H9 (cell line): Measurements from ENCODE around the gene EPN1. TPM values are rescaled to one million over a fixed set of nuclear protein-coding genes. Genes with fewer than 3 reads are reported as not detected.

Source experiments
- DNase-seq: peaks from one replicate; pipeline ENCODE4 v3.0.0-alpha.2; 2017
- H2AFZ ChIP-seq: one replicate; pipeline ENCODE4 v1.6.1; 2013; ENCODE audit warnings: mild to moderate bottlenecking, low read length, control low read depth, moderate library complexity
- H2AK5ac ChIP-seq: 2 replicates; pipeline ENCODE4 v1.6.1; 2013; ENCODE audit warnings: low read length, control low read depth, mixed read lengths; ENCODE audit not compliant: insufficient read length
- H2BK120ac ChIP-seq: one replicate; pipeline ENCODE4 v1.6.1; 2013; ENCODE audit warnings: low read depth, mild to moderate bottlenecking, low read length, control low read depth, inconsistent platforms; ENCODE audit not compliant: poor library complexity, severe bottlenecking
- H2BK12ac ChIP-seq: 2 replicates; pipeline ENCODE4 v1.6.1; 2013; ENCODE audit warnings: low read length, control low read depth, mixed read lengths, low read depth; ENCODE audit not compliant: insufficient read length
- H2BK15ac ChIP-seq: 2 replicates; pipeline ENCODE4 v1.6.1; 2013; ENCODE audit warnings: low read depth, low read length, control low read depth
- H2BK20ac ChIP-seq: one replicate; pipeline ENCODE4 v1.6.1; 2013; ENCODE audit warnings: low read depth, mild to moderate bottlenecking, low read length, control low read depth, inconsistent platforms; ENCODE audit not compliant: poor library complexity, severe bottlenecking
- H2BK5ac ChIP-seq: 2 replicates; pipeline ENCODE4 v1.6.1; 2013; ENCODE audit warnings: low read length, control low read depth, mixed read lengths; ENCODE audit not compliant: insufficient read length
- H3K14ac ChIP-seq: 2 replicates; pipeline ENCODE4 v1.6.1; 2013; ENCODE audit warnings: low read length, control low read depth; ENCODE audit not compliant: insufficient read depth
- H3K18ac ChIP-seq: 2 replicates; pipeline ENCODE4 v1.6.1; 2013; ENCODE audit warnings: low read depth, mild to moderate bottlenecking, mixed read lengths, low read length, control low read depth; ENCODE audit not compliant: insufficient read length
- H3K23ac ChIP-seq: 2 replicates; pipeline ENCODE4 v1.6.1; 2013; ENCODE audit warnings: low read length, control low read depth, mixed read lengths, low read depth; ENCODE audit not compliant: insufficient read length
- H3K23me2 ChIP-seq: 2 replicates; pipeline ENCODE4 v1.6.1; 2013; ENCODE audit warnings: low read depth, mild to moderate bottlenecking, mixed read lengths, low read length, control low read depth; ENCODE audit not compliant: insufficient read length, poor library complexity, severe bottlenecking
- H3K27ac ChIP-seq: 2 replicates; pipeline ENCODE4 v1.5.1; 2013; ENCODE audit warnings: low read length, control low read depth, mixed read lengths, low read depth; ENCODE audit not compliant: insufficient read length
- H3K27me3 ChIP-seq: 2 replicates; pipeline ENCODE4 v1.6.1; 2013; ENCODE audit warnings: low read length, control low read depth, inconsistent platforms; ENCODE audit not compliant: insufficient read depth
- H3K4ac ChIP-seq: 2 replicates; pipeline ENCODE4 v1.6.1; 2013; ENCODE audit warnings: low read depth, mild to moderate bottlenecking, control low read depth, inconsistent platforms, low read length, moderate library complexity
- H3K4me1 ChIP-seq: 2 replicates; pipeline ENCODE4 v1.6.1; 2013; ENCODE audit warnings: low read length, control low read depth, inconsistent platforms; ENCODE audit not compliant: insufficient read depth
- H3K4me2 ChIP-seq: 2 replicates; pipeline ENCODE4 v1.6.1; 2013; ENCODE audit warnings: low read length, control low read depth, mixed read lengths; ENCODE audit not compliant: insufficient read length, insufficient read depth
- H3K56ac ChIP-seq: 2 replicates; pipeline ENCODE4 v1.6.1; 2013; ENCODE audit warnings: low read depth, mild to moderate bottlenecking, mixed read lengths, low read length, control low read depth; ENCODE audit not compliant: insufficient read length
- H3K79me1 ChIP-seq: 2 replicates; pipeline ENCODE4 v1.6.1; 2013; ENCODE audit warnings: low read depth, mild to moderate bottlenecking, moderate library complexity, low read length, control low read depth, inconsistent platforms; ENCODE audit not compliant: insufficient read depth, poor library complexity, severe bottlenecking
- H3K79me2 ChIP-seq: 2 replicates; pipeline ENCODE4 v1.6.1; 2013; ENCODE audit warnings: low read length, control low read depth, inconsistent platforms; ENCODE audit not compliant: insufficient read depth
- H3K9ac ChIP-seq: 2 replicates; pipeline ENCODE4 v1.6.1; 2013; ENCODE audit warnings: low read length, control low read depth, mixed read lengths; ENCODE audit not compliant: insufficient read length; ENCODE audit errors: extremely low read depth
- H3K9me3 ChIP-seq: one replicate; pipeline ENCODE4 v1.6.1; 2013; ENCODE audit warnings: low read depth, low read length, inconsistent platforms; ENCODE audit not compliant: control insufficient read depth
- H3T11ph ChIP-seq: one replicate; pipeline ENCODE4 v1.6.1; 2013; ENCODE audit warnings: mild to moderate bottlenecking, low read length, control low read depth, inconsistent platforms
- H4K20me1 ChIP-seq: one replicate; pipeline ENCODE4 v1.6.1; 2013; ENCODE audit not compliant: control insufficient read depth, insufficient read length, insufficient read depth
- H4K5ac ChIP-seq: 2 replicates; pipeline ENCODE4 v1.6.1; 2013; ENCODE audit warnings: low read depth, mild to moderate bottlenecking, mixed read lengths, low read length, control low read depth; ENCODE audit not compliant: insufficient read length
- H4K8ac ChIP-seq: replicated peaks from 2 replicates; pipeline ENCODE4 v1.6.1; 2013; ENCODE audit warnings: low read length, control low read depth, mixed read lengths, low read depth; ENCODE audit not compliant: insufficient read length
- H4K91ac ChIP-seq: 2 replicates; pipeline ENCODE4 v1.6.1; 2013; ENCODE audit warnings: low read depth, mild to moderate bottlenecking, moderate library complexity, mixed read lengths, low read length, control low read depth; ENCODE audit not compliant: insufficient read length
- H3K27ac Mint-ChIP-seq, 3 experiments: 2 replicates in 2 of 3; 3 replicates in 1 of 3; pipeline ENCODE4 v1.8.0; 2020 to 2021; ENCODE audit warnings: mixed read lengths in 3 of 3, mild to moderate bottlenecking in 1 of 3, moderate library complexity in 1 of 3
- H3K27me3 Mint-ChIP-seq: 2 replicates; pipeline ENCODE4 v1.8.0; 2021; ENCODE audit warnings: low read depth, mild to moderate bottlenecking, moderate library complexity, mixed read lengths
- H3K36me3 Mint-ChIP-seq, 3 experiments: 2 replicates in 2 of 3; 3 replicates in 1 of 3; pipeline ENCODE4 v1.8.0; 2020 to 2021; ENCODE audit warnings: low read depth in 3 of 3, mixed read lengths in 3 of 3; ENCODE audit not compliant: insufficient read depth in 1 of 3
- H3K4me1 Mint-ChIP-seq, 2 experiments: 2 replicates each; pipeline ENCODE4 v1.8.0; 2020; ENCODE audit warnings: mixed read lengths in 2 of 2
- H3K4me3 Mint-ChIP-seq, 2 experiments: 2 replicates in 1 of 2; 3 replicates in 1 of 2; pipeline ENCODE4 v1.8.0; 2020 to 2021; ENCODE audit warnings: mild to moderate bottlenecking in 2 of 2, mixed read lengths in 2 of 2, moderate library complexity in 1 of 2
- H3K9me3 Mint-ChIP-seq, 2 experiments: 2 replicates in 1 of 2; 3 replicates in 1 of 2; pipeline ENCODE4 v1.8.0; 2020; ENCODE audit warnings: mild to moderate bottlenecking in 2 of 2, mixed read lengths in 2 of 2, moderate library complexity in 1 of 2
- WGBS: extraction: QIAGEN DNeasy Blood & Tissue Kit; methylation state at CpG from one replicate; pipeline ENCODE4 v1.1.7; 2013; ENCODE audit warnings: missing lambda C conversion rate, low lambda C conversion rate, mixed read lengths; ENCODE audit not compliant: insufficient read length; ENCODE audit errors: extremely low coverage; 5-methylcytosine and 5-hydroxymethylcytosine counted together
- total RNA-seq: library from RNA; stranded (reverse); gene quantifications from 2 replicates; pipeline ENCODE4 v1.2.1, GENCODE V29; 2021
- TF ChIP-seq, protein P1 (sequence below): fragments of 200-600 bp; sonication (generic); conservative IDR thresholded peaks from 3 replicates; pipeline ENCODE4 v1.8.0; 2021; ENCODE audit warnings: antibody characterized with exemption, mild to moderate bottlenecking

EPN1 gene
- total RNA-seq, 1 experiment from 2014 or later = 159 TPM

DNA sequence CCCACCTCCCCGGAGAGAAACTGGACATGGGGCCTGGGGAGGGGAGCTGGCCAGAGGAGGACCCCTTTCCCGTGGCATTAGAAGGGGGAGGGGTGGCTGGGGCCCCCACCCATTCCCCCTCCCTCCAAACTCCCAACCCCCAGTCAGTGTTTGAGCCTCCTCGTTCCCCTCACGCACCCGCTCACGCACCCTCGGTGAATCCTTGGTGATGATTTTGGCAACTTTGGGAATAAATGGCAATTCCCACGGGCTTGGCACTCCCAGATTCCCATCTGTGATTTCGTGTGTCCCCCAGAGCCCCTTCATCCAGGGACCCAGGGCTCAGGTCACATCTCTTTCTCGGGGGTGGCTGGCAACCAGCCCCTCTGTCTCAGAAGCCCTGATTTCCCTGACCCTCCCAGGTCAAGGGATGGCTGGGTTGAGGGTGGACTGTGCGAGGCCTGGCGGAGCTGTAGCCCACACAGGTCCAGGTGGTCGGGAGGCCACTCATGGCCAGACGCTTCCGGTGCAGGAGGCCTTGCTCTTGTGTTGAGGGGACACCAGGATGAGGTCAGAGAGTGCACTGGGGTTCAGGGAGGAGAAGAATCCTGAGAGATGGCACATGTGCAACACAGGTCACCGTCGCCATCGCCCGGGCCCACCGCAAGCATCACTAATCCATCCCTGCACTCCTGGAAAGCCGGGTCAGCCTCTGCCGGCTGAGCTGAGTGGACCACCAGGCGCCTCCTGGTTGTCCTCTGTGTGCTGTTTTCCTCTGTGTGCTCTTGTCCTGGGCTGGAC is 20.7 kb downstream of the EPN1 start:
- peaks cover 0 to 3% of the 10 kb centered on the region in 2 experiments; a peak in 1 of 5 replicates for H3K9me3 Mint-ChIP-seq

More for the DNA sequence above, 20.7 kb downstream of the EPN1 start:
- H3K79me1 ChIP-seq = no peaks in the 10 kb centered on the region
- WGBS = no CpG with 5 or more reads among the region's 23 CpGs
- no peak overlapping the region for H2BK5ac ChIP-seq
- H3K36me3 Mint-ChIP-seq = peaks cover 29 to 67% (median 64%) of the 10 kb centered on the region in 3 experiments
- no peak overlapping the region for H2BK12ac ChIP-seq
- H4K20me1 ChIP-seq = no peaks in the 10 kb centered on the region
- H3K27me3 Mint-ChIP-seq = no peaks in the 10 kb centered on the region
- TF ChIP-seq, protein P1, sequence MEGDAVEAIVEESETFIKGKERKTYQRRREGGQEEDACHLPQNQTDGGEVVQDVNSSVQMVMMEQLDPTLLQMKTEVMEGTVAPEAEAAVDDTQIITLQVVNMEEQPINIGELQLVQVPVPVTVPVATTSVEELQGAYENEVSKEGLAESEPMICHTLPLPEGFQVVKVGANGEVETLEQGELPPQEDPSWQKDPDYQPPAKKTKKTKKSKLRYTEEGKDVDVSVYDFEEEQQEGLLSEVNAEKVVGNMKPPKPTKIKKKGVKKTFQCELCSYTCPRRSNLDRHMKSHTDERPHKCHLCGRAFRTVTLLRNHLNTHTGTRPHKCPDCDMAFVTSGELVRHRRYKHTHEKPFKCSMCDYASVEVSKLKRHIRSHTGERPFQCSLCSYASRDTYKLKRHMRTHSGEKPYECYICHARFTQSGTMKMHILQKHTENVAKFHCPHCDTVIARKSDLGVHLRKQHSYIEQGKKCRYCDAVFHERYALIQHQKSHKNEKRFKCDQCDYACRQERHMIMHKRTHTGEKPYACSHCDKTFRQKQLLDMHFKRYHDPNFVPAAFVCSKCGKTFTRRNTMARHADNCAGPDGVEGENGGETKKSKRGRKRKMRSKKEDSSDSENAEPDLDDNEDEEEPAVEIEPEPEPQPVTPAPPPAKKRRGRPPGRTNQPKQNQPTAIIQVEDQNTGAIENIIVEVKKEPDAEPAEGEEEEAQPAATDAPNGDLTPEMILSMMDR = no peak
- H2AK5ac ChIP-seq = no peak overlapping the region
- H3K23me2 ChIP-seq = no peaks in the 10 kb centered on the region
- H3K23ac ChIP-seq = no peak overlapping the region
- no peak overlapping the region for H3K14ac ChIP-seq
- no peak overlapping the region for H3K4me2 ChIP-seq
- no peak overlapping the region; a peak in 1 of 5 replicates for H3K4me3 Mint-ChIP-seq
- no peaks in the 10 kb centered on the region for H3K27me3 ChIP-seq
- H3K4me1 ChIP-seq = no peaks in the 10 kb centered on the region
- no peak overlapping the region for H3K56ac ChIP-seq
- no peak overlapping the region for H4K8ac ChIP-seq
- H4K5ac ChIP-seq = no peak overlapping the region
- H3K9ac ChIP-seq = no peak overlapping the region
- no peak overlapping the region for H3K18ac ChIP-seq
- H3K27ac Mint-ChIP-seq = no peak overlapping the region
- no peaks in the 10 kb centered on the region for H3K79me2 ChIP-seq
- no peak overlapping the region for H2AFZ ChIP-seq
- no peak overlapping the region for H2BK20ac ChIP-seq
- no peaks in the 10 kb centered on the region for H3K9me3 ChIP-seq
- H4K91ac ChIP-seq = no peak overlapping the region
- no peak overlapping the region for H3K27ac ChIP-seq
- no peak overlapping the region for H2BK120ac ChIP-seq
- no peak overlapping the region for H2BK15ac ChIP-seq
- no peaks in the 10 kb centered on the region for H3K4me1 Mint-ChIP-seq
- no peak overlapping the region for H3T11ph ChIP-seq
- H3K4ac ChIP-seq = no peak overlapping the region
- no peak for DNase-seq
